HFF-Myc (cell line): ENCODE results near the gene SEPTIN5.

Experiments used
- DNase-seq: peaks from one replicate; pipeline ENCODE4 v3.0.0-alpha.2; 2011; ENCODE audit warnings: low read depth; ENCODE audit errors: extremely low read depth
- H3K4me3 ChIP-seq: replicated peaks from 2 replicates; pipeline ENCODE4 v1.5.1; 2011; ENCODE audit warnings: low read depth, mild to moderate bottlenecking, control low read depth, low read length
- TF ChIP-seq, protein P1 (sequence below): IDR thresholded peaks from 2 replicates; pipeline ENCODE4 v1.5.1; 2012; ENCODE audit warnings: mild to moderate bottlenecking, low read depth, low read length, control low read depth; ENCODE audit errors: missing control alignments

Gene SEPTIN5

DNA sequence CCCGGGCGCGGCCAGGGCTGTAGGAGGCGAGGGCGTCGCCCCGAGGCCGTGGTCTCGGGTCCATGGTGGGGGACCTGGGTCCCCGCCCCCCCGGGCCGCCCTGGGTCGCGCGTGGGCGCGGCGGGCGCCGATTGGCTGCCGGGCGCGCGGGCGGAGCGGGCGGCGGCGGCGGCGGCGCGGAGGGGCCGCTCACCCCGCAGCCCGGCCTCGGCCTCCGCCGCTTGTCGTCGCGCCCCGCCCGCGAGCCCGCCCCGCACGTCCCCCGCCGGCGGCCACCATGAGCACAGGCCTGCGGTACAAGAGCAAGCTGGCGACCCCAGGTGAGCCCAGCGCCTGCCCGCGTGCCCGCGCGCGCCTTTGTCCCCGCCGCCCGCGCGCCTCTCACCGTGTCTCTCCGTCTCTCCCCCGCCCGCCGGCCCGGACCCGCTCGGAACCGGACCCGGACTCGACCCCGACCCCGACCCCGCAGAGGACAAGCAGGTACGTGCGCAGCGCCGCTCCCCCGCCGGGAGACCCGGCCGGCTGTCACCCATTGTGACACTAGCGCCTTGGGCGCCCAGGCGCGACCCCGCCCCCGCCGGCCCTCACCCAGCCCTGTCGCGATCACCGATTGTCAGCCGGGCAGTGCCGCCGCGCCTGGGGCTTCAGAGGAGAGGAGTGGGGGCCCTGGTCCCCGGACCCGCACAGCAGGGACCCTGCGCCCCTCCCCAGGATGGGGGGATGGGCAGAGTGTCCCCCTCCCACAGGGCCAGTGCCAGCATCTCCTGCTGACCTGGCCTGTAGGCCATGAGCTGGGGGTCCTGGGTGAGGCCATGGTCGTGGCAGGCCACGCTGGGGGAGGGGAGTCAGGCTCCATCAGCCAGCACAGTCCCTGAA is at the start of gene SEPTIN5:
Gene SEPTIN5 (plus strand): TSS at position 192 of the 876 bp plus-strand sequence. CDS start 86 bp downstream, at position 278.
- TF ChIP-seq, protein P1, sequence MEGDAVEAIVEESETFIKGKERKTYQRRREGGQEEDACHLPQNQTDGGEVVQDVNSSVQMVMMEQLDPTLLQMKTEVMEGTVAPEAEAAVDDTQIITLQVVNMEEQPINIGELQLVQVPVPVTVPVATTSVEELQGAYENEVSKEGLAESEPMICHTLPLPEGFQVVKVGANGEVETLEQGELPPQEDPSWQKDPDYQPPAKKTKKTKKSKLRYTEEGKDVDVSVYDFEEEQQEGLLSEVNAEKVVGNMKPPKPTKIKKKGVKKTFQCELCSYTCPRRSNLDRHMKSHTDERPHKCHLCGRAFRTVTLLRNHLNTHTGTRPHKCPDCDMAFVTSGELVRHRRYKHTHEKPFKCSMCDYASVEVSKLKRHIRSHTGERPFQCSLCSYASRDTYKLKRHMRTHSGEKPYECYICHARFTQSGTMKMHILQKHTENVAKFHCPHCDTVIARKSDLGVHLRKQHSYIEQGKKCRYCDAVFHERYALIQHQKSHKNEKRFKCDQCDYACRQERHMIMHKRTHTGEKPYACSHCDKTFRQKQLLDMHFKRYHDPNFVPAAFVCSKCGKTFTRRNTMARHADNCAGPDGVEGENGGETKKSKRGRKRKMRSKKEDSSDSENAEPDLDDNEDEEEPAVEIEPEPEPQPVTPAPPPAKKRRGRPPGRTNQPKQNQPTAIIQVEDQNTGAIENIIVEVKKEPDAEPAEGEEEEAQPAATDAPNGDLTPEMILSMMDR: no peak
- DNase-seq: no peak
- peak within 1 kb of the TSS; percentile 45 for H3K4me3 ChIP-seq

DNA sequence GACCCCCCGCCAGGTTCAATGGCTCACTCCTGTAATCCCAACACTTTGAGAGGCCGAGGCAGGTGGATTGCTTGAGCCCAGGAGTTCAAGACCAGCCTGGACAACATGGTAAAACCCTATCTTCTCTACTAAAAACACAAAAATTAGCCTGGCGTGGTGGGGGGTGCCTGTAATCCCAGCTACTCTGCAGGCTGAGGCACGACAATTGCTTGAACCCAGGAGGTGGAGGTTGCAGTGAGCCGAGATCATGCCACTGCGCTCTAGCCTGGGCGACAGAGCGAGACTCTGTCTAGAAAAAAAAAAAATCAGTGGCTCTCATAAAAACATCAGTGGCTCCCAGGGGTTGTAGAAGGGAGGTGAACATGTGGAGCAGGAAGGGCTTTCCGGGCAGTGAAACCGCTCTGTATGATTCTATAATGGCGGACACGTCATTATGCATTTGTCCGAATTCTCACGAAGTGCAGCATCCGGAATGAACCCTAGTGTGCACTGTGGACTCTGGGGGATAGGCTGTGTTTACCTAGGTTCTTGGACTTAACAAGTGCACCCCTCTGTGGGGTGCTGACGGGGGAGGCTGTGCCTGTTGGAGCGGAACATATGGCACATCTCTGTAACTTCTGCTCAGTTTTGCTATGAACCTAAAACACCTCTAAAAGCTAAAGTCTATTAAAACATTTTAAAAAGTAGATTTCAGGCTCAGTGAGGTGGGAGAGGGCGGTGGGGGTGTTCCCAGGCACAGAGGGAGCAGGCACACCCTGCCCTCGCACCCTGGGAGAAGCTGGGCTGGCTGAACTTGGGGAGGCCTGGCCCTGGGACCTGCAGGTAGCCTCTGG is 49.1 kb upstream of the SEPTIN5 start:
- no peak for DNase-seq
- TF ChIP-seq, protein P1: no peak
- H3K4me3 ChIP-seq: no peak overlapping the region

DNA sequence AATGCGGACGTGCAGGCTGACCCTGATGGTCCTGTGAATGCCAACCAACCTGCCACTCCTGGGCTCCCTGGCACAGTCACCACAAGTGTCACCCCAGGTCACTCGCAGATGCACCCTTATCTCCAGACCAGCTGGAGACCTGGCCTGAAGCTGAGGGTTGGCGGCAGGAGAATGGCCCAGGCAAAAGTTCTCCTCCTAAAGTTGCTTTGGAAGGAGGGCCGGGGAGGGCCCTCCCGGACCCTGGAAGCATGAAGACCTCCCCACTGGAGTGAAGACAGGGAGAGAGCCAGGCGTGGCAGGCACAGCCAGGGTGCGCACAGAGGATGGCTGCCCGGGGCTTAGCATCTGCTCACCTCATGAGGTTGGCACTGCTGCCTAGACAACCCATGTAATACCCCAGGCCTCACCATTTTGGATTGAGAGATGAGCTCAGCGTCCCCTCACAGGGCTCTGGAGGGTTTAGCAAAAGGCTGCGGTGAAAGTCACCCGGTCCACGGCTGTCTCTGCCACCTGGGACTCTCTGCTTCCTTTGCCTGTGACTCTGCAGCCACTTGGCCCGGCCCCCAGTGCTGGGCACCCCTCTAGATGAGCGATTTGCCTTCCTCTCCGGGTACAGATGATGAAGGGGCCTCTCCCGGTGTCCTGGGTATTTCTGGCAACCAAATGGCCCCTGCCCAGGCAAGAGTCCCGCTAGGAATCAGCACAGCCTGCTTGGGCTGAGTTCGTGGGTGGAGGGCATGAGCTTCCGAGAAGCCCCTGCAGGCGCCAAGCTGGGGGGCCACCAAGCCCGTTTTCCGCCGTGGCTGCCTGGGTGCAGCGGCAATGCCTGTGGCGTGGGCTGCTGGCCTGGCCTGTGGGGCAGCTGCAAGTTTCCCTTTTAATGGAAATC is 48.3 kb upstream of the SEPTIN5 start:
- no peak overlapping the region for H3K4me3 ChIP-seq
- no peak for DNase-seq
- TF ChIP-seq, protein P1: no peak

DNA sequence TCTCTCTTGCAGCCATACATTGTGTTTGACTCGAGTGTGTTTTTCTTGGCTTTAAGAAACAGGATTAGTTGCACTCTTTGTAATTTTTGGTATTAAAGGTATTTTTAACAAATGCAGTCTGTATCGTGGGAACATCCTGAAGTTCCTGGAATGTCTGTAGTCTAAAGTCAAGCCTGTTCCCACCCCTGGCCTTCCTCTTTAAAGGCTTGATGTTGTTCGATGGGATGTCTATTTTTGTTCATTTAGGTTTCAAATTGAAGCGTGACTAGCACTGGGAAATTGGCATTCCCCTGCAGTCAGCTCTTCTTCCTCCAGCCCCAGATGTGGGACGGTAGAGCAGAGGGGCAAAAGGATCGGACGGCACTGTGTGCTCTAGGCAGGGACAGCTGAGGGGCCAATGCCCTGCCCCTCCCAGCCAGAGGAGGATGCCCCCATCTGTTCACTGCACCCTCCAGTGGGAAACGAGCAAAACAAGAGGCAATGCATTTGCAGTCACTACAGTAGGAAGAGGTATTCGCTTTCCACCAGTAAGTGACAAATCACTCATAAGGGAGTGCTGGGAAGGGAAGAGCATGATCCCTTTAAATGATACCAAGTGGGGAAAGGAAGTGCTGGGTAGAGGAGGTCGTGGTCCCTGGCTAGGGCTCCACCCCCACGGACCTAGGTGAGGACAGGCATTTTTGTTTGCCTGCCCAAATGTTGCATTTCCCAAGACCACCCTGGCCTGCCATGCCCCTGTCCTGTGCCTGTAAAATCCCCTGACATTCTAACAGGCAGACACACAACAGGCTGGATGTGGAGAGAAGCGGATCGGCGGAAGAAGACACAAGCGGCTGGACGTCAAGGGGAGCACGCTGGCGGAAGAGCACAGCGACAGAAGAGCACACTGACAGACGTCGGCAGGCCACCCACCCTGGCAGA is 47.4 kb upstream of the SEPTIN5 start:
- H3K4me3 ChIP-seq: no peak overlapping the region
- TF ChIP-seq, protein P1: no peak
- no peak for DNase-seq

DNA sequence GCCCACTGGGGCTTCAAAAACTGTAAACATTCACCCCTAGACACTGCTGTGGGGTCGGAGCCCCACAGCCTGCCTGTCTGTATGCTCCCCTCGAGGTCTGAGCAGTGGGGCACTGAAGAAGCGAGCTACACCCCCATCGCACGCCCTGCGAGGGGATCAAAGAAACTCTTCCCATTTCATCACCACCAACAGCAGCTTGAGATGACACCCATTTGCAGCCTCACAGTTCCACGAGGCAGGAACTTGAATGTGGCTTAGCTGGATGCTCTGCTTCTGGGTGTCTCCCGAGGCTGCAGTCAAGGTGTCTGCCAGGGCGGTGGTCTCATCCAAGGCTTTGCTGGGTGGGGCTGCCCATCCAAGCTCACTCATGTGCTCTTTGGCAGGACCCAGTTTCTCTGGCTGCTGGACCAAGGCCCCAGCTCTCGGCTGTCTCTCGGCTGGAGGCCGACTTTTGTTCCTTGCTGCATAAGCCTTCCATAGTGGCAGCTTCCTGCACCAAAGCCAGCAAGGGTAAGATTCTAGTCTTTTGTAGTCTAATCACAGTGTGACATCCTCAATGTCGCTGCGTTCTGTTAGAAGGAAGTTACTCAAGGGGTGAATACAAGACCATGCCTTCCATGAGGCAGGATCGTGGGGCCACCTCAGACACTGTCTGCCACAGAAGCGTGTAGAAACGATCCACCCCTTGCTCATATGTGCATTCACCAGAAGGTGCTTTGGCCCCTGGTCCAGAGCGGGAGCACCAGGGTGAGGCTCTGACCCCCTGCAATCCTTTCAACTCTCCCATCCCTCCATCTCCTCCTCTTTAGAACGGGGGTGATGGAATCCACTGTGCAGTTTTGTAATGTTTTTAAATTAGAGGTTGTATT is 46.2 kb upstream of the SEPTIN5 start:
- TF ChIP-seq, protein P1: no peak
- no peak for DNase-seq
- no peak overlapping the region for H3K4me3 ChIP-seq
